AG10803 (cell line): ENCODE results near the gene TNS3.

Experiments used
- DNase-seq: peaks from one replicate; pipeline ENCODE4 v3.0.0; 2010; ENCODE audit warnings: low read depth
- H3K4me3 ChIP-seq: 2 replicates; pipeline ENCODE4 v1.5.1; 2011; ENCODE audit warnings: mild to moderate bottlenecking, low read length, control low read depth
- CTCF ChIP-seq: conservative IDR thresholded peaks from 2 replicates; pipeline ENCODE4 v1.5.1; 2011; ENCODE audit warnings: mild to moderate bottlenecking, low read length, control low read depth, inconsistent platforms

TNS3 gene

DNA sequence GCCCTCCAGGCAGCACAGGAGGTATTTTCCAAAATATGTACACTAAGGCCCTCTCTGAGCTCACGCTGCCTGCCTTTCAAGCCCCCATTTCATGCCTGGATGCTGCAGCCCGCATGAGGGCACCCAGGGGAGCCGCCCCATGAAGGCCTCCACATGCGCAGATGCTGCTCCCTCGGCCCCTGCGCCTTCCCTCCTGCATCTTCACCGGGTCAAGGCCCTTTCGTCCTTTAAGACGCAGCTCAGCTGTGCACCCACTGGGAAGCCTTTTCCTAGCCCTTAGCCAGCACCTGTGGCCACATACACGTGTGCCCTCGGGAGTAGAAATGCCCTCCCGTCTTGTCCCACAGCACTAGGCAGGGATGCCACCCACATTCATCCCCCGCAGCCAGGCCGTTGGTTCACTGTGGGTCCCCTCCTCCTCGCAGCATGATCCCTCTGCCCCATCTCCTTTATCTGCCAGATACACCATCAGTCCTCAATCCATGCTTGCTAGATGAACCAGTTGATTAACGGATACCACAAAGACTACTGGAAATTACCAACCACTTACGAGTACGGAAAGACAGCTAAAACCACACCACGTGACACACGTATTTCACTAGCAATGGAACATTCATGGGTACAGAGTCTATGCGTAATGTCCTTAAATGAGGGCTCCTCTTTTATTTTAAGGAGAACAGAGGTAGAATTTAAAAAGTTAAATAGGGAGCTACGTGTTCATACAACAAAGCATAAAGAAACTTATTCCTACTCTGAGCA lies 278.0 kb downstream of the TNS3 start:
- no peak for TF ChIP-seq CTCF
- no peak for DNase-seq
- H3K4me3 ChIP-seq, result no peak overlapping the region

DNA sequence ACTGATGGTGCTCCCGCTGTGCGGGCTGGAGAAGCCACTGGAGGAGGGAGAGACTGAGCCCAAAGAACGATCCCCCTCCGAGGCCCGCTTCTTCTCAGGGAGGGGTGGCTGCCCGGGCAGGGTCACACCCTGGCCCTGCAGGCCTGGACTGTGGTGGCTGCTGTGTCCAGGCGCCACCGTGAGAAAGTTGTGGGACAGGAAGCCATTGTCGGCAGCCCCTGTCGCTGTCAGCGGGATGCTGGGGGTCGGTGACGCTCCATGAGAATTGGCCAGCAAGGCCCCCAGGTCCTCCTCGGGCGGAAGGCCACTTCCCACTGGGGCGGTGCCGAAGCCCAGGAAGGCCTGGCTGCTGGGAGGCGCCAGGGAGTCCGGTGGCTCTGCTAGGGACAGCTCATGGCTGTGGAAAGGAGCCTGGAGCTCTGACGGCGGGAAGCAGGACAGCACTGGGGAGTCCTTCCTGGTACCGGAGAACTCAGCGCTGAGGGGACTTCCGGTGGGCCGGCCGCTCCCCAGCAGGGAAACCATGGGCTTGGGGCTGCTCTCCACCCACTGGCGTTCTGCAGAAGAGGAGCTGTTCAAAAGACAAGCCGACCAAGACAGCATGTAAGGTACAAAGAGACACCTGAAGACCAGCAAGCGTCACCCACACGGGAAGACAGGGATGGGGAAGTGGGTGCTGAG lies 278.8 kb downstream of the TNS3 start:
- no peak for TF ChIP-seq CTCF
- H3K4me3 ChIP-seq, result no peak overlapping the region
- DNase-seq, result no peak

DNA sequence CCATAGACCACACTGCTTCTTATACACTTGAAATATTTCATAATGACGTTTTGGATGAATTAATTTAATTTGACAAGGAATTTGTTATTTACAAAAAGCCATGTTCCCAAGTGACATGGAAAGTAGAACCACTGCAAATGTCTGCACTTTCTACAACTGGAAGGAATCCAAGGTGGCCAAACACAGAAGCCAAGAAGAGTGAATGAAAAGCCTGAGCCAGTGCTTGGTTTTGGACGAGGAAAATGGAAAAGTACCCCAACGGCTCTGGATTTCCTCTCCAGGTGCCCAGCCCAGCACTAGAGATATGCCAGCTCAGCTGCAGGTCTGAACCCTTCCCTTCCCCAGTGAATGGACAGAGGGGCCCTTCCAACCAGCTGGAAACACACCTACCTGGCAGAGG lies 279.4 kb downstream of the TNS3 start:
- TF ChIP-seq CTCF, result no peak
- DNase-seq, result no peak
- H3K4me3 ChIP-seq, result no peak overlapping the region

DNA sequence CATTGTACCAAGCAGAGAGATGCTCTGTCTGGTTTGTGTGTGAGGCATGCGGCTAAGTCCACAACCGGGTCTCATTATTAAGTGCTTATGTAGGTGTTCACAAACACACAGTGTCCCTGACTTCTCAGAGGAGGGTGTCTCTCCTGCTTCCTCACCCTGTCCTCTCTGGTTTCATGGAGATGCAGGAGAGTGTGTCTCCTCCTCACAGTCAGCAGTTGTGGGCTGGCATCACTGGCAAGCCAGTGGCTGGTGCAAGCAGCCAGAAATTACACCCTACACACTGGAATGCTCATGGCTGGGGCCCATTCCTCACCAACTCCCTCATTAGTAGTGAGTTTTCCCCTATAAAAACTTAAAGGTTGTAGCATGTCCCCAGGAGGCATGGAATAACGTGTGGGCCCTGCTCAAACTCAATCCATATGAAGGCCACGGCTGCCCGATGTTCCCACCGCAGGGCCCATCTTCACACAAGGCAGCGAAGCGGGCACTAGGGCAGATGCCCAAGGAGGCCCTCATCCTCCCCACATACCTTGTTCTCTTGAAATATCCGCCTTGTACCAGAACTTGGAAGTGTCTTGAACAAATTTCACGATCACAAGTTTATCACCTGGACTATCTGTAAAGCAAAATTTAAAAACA lies 280.1 kb downstream of the TNS3 start:
- no peak overlapping the region for H3K4me3 ChIP-seq
- TF ChIP-seq CTCF, result no peak

GRCh38 chr7:47301105-47301477 lies 280.8 kb downstream of the TNS3 start:
- no peak for DNase-seq
- no peak for TF ChIP-seq CTCF
- H3K4me3 ChIP-seq, result no peak overlapping the region

More for the DNA sequence above, 280.1 kb downstream of the TNS3 start:
- DNase-seq, result peak; percentile 14

DNA sequence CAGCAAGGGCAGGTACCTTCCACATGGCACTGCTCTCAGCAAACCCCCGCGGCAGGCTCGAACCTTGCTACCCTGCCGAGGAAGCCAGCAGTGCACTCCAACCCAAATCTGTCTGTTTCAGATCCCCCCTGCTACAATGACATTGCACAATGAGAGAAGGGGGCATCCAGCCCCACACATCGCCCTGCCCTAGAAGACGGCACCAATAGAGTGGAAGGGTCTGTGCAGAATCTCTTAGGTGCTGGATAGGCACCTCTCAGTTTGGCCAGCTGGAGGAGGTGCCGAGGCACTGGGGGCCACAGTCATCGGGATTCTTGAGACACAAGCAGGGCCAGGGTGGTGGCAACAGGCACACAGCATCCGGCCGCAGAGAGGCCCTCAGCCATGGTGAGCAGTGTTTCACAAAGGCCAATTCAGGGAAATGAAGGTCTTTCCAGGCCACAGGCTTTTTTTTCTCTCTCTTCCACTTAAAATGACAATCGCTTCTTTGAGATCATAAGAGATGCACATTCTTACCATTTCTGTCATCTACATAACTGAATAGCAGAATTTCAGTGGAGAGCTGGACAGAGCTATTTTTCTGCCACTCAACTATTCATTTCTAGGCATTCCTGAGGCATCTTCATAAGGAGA lies 281.3 kb downstream of the TNS3 start:
- no peak for DNase-seq
- no peak overlapping the region for H3K4me3 ChIP-seq
- TF ChIP-seq CTCF, result no peak
